Measurements from ENCODE around the gene MX2. TPM values are rescaled to one million over a fixed set of nuclear protein-coding genes. Genes with fewer than 3 reads are reported as not detected.

The MX2 gene
- total RNA-seq, 1 donor = 2.6 TPM

- no peak overlapping the region for H3K4me3 ChIP-seq (ENCODE audit: low read depth, low read length)
- no peak for DNase-seq (ENCODE audit: low read depth)
- no peak for TF ChIP-seq CTCF (IDR thresholded peaks at IDR 0.05; ENCODE audit: insufficient read depth, low read depth, low read length)
Measured at GRCh38 chr21:41444703-41445464, 83.1 kb downstream of the MX2 start.

- H3K4me3 ChIP-seq (ENCODE audit: low read depth, low read length) = no peak overlapping the region
- DNase-seq (ENCODE audit: low read depth) = peak; percentile 7
- no peak for TF ChIP-seq CTCF (IDR thresholded peaks at IDR 0.05; ENCODE audit: insufficient read depth, low read depth, low read length)
Measured at GRCh38 chr21:41445465-41445862, 83.6 kb downstream of the MX2 start.

GRCh38 chr21:41446586-41446985, 84.8 kb downstream of the MX2 start:
- peak; percentile 71 for DNase-seq (ENCODE audit: low read depth)
- H3K4me3 ChIP-seq (ENCODE audit: low read depth, low read length) = no peak overlapping the region
- TF ChIP-seq CTCF (IDR thresholded peaks at IDR 0.05; ENCODE audit: insufficient read depth, low read depth, low read length) = no peak

- no peak for DNase-seq (ENCODE audit: low read depth)
- TF ChIP-seq CTCF (IDR thresholded peaks at IDR 0.05; ENCODE audit: insufficient read depth, low read depth, low read length) = no peak
- no peak overlapping the region for H3K4me3 ChIP-seq (ENCODE audit: low read depth, low read length)
Measured at GRCh38 chr21:41447356-41447755, 85.5 kb downstream of the MX2 start.

- no peak overlapping the region for H3K4me3 ChIP-seq (ENCODE audit: low read depth, low read length)
- no peak for DNase-seq (ENCODE audit: low read depth)
- no peak for TF ChIP-seq CTCF (IDR thresholded peaks at IDR 0.05; ENCODE audit: insufficient read depth, low read depth, low read length)
Measured at GRCh38 chr21:41449613-41450012, 87.8 kb downstream of the MX2 start.

- DNase-seq (ENCODE audit: low read depth) = no peak
- H3K4me3 ChIP-seq (ENCODE audit: low read depth, low read length) = no peak overlapping the region
- no peak for TF ChIP-seq CTCF (IDR thresholded peaks at IDR 0.05; ENCODE audit: insufficient read depth, low read depth, low read length)
Measured at GRCh38 chr21:41451753-41452676, 90.2 kb downstream of the MX2 start.

All from fibroblast of villous mesenchyme (primary cell).